ENCODE measurements around the gene PXDN. TPM values are rescaled to one million over a fixed set of nuclear protein-coding genes. Genes with fewer than 3 reads are reported as not detected.

Gene PXDN
- polyA plus RNA-seq, 5 donors, result 160 to 184 (median 178) TPM

DNA sequence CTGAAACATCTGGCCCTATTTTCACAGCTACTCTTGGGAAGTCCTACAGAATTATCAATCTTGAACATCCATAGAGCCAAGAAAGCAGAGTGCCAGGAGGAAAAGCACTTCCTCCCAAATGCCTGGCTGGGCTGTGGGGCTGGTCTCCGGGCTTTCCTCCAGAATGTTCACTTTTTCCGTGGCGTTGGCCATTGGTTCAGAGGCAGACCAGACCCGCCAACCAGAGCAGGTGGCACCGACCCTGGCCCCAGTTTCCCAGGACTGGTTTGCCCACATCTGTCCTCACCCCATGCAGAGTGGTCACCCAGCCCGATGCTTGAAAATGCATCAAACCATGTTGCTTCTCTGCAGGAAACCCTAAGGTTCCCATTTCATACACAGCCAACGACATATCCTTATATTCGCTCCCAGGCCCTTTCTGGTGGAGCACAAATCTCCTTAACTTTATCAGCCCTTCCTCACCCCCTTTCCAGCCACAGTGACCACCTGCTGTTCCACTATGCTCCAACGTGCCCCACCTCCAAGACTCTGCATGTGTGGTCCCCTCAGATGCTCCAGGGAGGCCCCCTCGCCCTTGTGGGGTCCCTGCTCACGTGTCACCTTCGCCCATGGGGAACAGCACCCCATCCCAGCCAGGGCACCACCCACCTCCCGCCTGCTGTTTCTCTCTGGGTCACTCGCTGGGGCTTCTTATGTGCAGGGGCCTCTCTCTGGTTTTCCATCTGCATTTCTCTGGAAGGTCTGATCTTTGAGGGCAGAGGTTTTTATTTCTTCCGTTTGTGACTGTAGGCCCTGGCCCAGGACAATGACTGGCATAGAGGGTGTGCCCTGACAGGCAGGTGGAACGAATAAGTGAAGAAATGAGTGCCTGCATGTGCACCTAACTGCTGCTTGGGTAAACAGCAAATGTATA, 92.9 kb downstream of the PXDN start:
- peak in 1 of 2 donors; percentile 53 for DNase-seq

DNA sequence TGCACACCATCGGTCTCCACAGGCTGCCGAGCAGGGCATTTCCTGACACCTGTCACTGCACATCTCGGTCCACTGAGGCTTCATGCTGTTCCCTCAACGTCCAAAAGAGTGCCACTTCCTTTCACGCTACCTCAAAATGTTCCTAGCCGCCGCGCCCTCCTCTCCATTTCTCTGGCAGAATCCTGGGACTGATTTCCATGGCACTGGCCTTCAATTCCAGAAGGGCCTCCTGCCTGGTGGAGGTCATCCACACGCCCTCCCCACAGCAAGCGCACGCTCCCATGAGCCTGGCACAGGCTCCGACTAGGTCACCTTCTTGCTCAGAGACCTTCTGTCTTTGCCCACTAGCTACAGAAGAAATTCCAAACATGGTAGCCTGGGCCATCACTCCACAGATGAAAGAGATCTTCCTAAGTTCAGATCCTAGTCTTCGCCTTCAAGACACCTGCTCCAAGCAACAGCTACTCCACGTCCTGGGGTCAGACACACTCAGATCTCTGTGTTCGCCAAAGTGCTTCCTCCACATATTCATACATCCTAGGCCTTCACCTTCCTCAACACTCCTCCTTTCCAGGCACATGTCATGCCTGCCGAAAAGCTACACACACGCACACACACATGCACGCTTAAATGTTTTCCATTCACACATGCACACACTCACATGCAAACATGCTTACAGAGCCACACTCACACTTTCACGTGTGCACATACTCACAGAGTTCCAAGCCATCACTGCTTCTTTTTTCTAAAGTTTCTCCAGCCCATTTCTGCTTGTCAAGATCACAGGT, 94.0 kb downstream of the PXDN start:
- no peak for DNase-seq

DNA sequence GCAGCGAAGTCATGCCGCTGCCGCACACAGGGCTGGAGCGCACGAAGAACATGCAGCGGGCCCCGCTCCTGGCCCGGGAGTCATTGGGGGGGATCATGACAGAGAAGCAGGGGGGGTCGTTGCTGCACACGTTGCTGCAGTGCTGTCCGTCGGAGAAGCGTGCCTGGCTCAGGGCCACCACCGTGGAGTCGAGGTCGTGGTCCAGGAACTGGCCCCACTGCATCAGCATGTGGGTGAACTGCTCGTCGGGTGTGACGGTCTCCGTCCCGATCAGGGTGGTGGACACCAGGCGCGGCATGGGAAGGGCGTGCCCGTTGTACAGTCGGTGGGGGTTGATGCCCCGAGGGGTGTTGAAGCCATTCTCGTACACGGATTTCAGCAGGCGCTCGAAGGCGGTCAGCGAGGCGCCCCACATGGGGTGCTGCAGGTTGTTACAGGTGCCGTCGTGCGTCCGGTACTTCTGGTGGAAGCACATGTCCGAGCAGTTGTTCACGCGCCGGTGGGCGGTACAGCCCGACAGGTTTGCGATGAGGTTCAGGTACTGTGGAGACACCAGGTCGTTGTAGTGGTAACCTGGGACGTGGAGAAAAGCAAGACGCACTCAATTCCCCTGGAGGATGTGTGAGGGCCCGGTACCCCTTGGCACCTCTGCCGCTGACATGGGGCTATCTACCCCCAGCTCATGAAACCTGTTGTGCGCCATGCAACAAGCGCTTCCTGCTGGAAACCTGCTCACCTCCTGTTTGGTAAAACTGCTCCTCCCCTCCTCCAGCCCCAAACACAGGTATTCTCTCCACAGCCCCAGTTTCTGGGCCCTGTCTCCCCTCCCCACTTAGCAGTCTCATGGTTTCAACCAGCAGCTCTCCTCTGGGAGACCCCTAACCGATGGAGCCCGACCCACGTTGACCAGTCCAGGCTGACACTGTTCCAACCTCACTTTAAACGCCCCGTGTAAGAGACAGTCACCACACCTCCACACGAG, 94.9 kb downstream of the PXDN start:
- no peak for DNase-seq

DNA sequence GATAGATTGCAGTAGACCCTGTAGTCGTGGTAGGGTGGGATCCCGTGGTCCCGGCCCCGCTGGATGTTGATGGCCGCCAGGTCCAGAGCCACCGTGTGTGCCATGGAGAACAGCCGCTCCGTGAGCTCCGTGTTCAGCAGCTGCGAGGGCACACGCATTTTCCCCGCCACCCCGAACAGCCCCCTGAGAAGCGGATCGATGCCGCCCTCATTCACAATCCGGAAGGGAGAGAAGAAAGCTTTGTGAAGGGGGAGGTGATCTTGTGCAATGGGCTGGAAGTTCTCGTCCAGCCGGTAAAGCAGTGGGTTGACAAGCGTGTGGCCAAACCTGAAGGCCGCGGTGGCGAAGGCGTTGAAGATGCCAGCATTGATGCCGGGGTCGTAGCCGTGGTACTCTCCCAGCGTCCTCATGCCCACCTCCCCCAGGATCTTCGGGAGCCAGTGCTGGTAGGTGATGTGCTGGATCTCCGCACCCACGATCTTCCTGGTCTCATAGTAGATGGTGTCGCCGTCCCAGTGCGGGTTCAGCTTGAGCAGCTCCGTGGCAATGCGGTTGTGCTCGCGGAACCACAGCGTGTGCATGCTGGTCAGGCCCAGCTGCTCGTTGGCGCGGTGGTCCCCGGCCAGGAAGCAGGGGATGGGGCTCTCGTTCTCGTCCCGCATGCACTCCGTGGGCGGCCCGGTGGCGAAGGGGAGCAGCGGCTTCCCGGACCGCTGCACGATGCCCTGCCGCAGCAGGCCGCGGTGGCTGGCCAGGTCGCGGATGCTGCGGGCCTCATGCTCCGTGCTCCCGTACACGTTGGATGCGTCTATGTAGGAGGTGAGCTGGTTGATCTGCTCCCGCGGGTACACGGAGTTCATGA, 95.8 kb downstream of the PXDN start:
- no peak for DNase-seq

DNA sequence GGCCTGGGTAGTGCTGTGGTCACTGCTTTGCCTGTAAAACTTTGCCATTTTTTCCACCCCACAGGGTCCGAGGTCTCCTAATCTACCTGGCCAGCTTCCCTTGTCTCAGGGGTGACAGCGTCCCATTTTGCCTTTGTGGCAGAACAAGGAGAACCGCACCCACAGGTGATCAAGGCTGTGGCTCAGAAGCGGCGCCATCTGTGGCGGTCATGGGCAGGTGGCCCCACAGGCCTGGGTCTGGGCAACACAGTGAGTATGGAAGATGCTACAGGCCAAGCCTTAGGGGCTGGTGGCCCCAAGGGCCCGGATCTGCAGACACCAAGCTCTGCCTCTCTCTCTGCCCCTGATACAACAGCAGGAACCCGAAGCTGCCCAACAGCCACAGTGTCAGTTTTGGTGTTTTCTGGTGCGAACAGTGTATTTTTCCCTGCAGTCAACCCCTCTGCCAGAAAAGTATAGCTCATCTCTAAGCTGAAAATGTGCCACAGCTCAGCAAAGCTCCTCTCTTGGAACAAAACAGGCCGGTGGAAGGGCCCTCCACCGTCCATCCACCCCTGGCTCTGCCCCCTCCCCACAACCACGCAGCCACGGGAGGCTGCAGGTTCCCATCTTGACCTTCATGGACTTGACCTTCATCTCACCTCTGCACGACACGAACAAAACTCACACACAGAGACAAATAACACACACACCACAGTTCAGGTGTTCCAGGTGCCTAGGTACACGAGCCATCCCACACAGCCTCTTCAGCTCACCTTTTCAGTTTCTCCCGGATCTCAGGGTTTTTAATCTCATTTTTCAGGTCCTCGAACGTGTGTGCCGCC, 96.7 kb downstream of the PXDN start:
- no peak for DNase-seq

DNA sequence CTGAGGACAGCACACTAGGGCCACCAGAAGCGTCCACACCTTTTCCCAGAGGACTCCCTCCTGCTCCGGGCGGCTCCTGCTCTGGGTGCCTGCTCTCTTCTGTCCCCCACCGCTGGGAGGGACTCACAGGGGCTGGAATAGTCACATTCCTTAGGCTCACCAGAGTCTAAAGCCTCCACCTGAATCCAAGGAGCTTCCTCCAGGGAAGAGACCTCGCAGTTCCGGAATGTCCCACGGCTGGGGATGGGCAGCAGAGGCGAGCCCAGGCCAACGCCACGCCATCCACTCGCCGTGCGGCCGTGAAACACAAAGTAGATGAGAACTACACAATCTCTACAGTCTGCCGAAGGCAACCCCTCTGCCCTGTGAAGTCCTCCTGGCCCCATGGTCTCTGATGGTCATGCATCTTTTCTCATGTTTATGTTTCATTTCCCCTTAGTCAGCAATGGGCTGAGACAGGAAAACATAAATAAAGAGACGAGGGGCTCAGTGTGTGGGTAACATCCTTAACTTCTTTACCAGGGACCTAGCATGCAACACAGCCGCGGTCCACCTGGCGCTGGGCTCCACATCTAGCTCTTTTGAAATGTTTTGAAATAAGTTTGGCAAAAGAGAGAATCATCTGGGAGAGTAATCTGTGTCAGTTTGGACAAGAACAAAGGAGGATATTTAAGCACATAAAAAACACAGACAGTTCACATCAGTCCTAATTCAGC, 98.4 kb downstream of the PXDN start:
- DNase-seq, result no peak

DNA sequence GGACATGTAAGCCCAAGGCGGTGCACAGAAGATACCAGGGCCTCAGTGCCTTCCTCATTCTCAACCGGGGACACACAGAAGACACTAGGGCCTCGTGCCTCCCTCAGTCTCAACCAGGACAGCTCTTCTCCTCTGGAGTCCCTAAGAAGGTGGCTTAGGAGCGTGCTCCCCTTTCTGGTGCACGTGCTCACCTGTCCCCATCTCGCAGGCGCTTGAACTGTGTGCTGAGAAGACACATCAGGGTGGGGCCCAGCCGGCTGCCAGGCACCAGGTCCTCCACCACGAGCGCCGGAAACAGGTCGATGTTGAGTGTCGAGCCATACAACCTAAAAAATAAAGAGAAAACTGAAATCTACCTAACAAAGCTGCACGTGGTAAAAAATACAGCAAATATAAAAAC, 99.9 kb downstream of the PXDN start:
- no peak for DNase-seq

DNA sequence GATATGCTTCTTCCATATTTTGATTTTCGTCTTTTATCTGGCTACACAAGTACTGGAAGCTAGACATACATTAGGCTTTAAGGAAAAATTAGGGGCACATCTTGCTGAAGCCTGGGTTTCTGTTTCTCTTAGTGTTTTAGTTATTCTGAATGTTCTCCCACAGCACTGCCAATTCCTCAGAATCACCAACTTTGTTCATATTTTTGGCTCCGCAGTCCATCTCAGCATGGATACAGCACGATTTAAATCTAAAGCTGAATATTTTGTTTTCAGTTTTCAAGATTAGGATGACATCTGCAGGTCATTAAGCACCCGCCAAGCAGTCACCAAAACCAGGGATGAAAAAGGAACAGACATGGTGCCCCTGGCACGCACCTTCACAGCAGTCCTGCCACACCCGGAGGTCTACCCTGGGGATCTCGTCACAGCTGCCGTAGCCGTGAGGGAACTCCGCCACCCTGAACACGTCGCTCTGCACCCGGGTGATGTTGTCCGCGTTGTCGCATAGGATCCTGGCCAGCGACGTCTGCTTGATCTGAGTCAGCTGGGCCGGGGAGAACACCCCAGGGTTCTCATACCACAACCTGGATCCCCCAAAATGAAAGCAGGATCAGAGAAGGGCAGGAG, 101.2 kb downstream of the PXDN start:
- no peak for DNase-seq

DNA sequence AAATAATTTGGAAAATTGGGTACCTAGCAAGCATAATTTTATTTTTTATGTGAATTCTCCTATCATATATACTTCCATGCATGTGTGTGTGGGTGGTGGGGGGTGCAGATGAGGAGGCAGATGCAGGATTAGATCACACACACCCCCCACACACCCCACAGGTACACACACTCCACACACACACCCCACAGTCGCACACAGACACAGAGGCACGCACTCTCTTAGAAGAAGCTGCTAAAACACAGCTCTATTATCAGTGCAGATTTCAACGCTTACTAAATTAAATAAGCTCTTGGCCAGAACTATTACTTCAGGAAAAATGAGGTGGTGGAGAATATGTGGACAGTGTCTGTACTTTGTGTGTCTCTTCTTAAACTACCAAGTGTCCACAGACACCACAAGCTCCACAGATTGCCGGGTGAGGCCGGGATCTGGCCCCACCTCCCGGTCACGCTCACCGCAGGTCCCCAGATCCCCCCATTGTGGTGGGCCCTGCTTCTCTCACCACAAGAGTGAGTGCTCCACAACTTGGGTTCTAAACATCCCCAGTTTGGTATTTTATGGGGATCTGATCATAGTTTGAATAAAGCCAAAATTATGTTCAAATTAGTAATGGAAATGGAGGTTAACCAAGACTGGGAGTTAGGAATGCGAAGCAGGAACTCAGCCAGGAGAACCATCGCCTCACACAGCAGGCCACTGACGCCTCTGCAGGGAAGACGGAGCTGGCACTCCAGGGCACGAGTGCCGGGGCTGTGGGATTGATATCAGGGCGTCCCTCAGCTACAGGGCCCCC, 102.1 kb downstream of the PXDN start:
- no peak for DNase-seq

DNA sequence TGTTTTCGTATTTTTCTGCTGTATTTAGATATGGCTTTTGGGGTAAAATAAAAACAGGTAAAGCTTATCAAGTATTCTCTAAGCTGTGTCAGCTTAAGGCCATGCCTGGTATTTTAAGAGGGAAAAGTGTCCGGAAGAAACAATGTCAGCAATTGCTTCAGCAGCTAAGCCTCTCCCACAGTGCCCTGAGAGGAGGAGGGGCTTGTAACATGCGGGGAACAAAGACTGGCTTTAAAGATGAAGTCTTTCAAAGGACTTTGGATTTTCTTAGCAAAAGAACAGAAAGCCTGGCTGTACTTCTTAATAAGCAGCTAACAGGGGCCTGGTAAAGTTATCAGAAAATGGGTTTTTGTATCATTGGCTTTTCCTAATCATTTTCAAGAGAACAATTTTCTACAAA, 102.8 kb downstream of the PXDN start:
- no peak for DNase-seq

DNA sequence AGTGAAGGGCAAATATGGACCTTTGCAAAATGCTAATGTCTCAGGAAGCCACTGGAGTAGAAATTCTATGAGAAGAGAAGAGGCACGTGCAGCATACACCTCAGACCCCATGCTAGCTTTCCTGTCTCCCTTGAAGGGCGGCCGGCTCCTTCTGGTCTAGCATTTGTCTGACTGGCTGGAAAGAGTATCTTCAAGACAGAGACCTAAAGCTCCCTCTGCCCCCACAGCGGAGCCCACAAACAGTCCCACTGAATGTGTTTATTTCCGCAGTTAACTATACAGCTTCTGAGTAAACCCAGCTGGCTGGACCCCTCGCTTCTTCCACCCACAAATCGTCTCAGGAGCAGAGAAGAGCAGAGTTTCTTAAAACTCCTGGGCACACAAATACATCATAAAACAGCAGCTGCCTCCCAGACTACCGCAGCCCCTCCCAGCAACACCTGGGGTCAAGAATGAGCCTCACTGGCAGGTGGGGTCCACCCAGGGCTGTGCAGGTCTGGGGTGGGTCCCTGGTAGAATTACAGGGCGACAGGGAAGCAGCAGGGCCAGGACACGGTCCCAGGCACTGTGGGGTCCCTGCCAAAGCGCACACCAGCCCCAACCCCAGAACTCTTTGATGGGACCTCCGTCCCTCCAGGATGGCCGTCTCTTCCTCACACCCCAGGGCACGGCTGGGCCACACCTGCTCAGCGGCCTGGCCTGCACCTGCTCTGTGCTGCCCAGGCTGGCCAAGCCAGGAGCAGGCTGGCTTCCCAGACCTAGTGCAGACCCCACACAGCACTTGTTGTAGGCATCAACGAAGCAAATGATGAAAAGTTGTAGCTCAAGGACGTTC, 103.8 kb downstream of the PXDN start:
- no peak for DNase-seq

DNA sequence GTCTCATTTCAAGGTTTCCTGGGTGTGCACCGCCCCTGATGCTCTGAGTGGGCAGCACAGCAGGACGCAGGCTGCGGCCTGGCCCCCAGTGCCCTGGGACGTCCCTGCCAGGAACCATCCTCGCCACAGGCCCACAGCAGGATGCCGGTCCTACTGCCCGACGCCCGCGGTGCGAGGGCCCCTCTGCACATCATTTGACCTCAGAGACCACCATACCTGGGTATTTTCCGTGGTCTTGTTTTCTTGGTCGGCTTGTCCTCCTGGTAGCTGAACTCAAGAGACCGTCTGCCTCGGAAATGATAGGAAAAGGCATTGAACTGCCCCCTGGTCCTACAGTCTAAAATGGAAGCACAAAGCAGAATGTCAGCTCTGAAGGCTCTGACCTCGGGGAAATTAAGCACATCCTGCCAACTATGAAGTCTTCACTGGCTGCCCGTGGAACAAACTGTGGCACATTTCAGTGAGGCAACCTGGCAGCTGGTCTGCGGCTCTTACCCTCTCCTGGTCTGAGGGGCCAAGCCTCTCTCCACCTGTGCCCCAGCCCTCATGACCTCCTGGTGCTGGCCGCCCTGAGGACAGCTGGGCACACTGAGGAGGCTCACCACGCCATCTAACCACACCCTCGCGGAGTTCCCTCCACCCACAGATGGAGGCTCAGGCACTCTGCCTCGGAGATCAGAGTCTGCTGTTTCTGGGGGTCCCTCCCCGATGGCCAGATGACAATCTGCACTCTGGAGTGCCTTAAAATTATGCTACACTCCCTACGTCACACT, 105.0 kb downstream of the PXDN start:
- DNase-seq, result no peak

DNA sequence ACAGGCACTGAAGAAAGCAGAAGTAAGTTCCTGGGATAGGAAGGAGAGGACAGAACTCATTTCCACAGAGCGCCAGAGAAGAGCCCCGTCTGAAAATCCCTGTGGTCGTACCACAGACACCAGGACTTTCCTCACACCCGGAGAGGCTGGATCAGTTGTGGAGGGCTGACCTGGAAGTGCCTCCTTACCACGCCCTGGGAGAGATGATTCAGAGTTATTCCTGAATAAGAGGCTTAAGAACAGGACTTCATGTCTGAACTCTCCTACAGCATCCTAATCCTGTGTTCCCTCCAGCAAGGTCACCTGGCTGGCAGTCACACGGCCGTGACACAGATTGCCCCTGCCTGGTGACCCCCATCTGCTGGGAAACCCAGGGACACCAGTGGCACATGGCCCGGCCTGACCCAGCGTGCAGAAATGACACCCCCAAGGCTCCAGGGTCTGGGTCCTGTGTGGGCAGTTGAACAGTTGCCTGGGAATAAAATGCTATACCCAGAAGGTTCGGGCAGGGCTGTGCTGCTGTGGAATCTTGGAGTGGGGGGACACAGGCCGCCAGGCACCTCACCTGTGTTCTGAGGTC, 105.9 kb downstream of the PXDN start:
- no peak for DNase-seq

DNA sequence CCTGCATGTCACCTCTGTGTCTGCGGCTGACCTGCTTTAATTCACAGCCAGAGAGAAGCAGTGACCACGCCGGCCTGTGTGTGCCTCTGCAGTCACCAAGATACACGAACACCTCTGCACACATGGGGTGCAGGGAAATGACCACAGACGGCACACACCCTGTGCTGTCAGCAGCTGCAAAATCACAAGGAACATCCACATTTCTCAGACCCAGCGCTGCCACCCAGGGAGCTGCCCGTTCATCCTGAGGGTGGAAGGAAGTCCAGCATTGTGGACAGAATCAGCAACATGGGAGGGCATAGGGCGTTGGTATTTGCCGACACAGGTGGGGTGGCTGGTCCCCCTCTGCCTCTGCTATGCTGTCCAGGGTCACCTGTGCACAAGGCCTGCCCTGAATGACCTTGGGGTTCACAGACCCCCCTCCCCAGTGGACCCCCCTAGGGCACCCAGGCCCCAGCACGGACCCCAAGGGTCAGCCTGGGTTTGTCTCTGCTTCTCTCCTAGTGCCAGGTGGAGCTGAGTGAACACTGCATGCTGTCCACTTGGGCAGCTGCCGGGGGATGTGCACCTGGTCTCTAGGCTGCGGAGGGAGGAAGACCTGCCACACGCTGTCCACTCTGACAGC, 107.4 kb downstream of the PXDN start:
- DNase-seq, result no peak

DNA sequence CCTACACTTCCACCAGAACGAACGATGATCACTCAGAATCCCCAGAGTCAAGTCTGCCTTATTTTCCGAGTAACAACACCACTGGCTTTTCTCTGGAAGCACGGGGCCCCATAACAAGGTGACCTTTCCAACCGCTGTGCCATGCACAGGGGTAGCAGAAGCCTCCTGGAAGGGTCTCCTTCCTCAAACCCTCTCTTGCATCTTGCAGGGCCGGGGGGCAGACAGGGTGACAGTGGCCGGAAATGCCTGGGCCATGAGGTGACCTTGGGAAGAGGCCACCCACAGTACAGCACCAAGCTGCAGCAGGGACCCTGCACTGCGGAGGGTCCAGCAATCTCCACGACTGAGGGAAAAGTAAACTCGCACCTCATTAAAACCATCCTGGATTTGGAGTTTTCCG, 108.5 kb downstream of the PXDN start:
- no peak for DNase-seq
